H1 (cell line): ENCODE data around the gene OTUD5. TPM values are rescaled to one million over a fixed set of nuclear protein-coding genes. Genes with fewer than 3 reads are reported as not detected.

Experiments used
- CTCF ChIA-PET: fragments of 300-600 bp; sonication (Branson Sonifier 250); formaldehyde crosslinking; loops from one replicate; lab custom pipeline; 2021; ENCODE audit not compliant: partially characterized antibody; lab: Charles Lee
- POLR2A ChIA-PET: fragments of 300-600 bp; sonication (Branson Sonifier 250); formaldehyde crosslinking; loops from one replicate; lab custom pipeline; 2021; ENCODE audit warnings: inconsistent platforms; ENCODE audit not compliant: partially characterized antibody; lab: Charles Lee
- DNase-seq, 2 experiments: peaks; one replicate each; pipeline versions ENCODE4 v3.0.0 to v3.0.0-alpha.2; 2010 to 2022; ENCODE audit warnings: low spot score in 2 of 2, low read depth in 1 of 2, mixed read lengths in 1 of 2
- FAIRE-seq: peaks from 2 replicates; lab custom pipeline; 2011; peaks lifted over from hg19 to GRCh38; lab: Jason Lieb, UNC
- H2AFZ ChIP-seq: 2 replicates; pipeline ENCODE4 v1.8.1; 2012; ENCODE audit warnings: low read length, inconsistent platforms
- H2AK5ac ChIP-seq: 2 replicates; pipeline ENCODE4 v1.6.1; 2013; ENCODE audit warnings: low read depth, low read length
- H2BK120ac ChIP-seq: replicated peaks from 2 replicates; pipeline ENCODE3; 2013; ENCODE audit warnings: low read depth, low read length, inconsistent platforms
- H2BK12ac ChIP-seq: 2 replicates; pipeline ENCODE4 v1.6.1; 2013; ENCODE audit warnings: low read depth, low read length
- H2BK15ac ChIP-seq: 2 replicates; pipeline ENCODE4 v1.6.1; 2013; ENCODE audit warnings: low read length
- H2BK20ac ChIP-seq: 2 replicates; pipeline ENCODE4 v1.6.1; 2013; ENCODE audit warnings: low read length
- H2BK5ac ChIP-seq: 2 replicates; pipeline ENCODE4 v1.6.1; 2013; ENCODE audit warnings: low read depth, low read length
- H3K14ac ChIP-seq: 2 replicates; pipeline ENCODE4 v1.6.1; 2013; ENCODE audit warnings: inconsistent platforms; ENCODE audit not compliant: insufficient read length
- H3K18ac ChIP-seq: 2 replicates; pipeline ENCODE4 v1.6.1; 2013; ENCODE audit warnings: low read length; ENCODE audit errors: extremely low read depth
- H3K23ac ChIP-seq: 2 replicates; pipeline ENCODE4 v1.6.1; 2013; ENCODE audit warnings: inconsistent platforms; ENCODE audit not compliant: insufficient read length
- H3K23me2 ChIP-seq: 2 replicates; pipeline ENCODE4 v1.6.1; 2013; ENCODE audit warnings: low read depth, low read length
- H3K27ac ChIP-seq: 2 replicates; pipeline ENCODE4 v1.6.1; 2011; ENCODE audit warnings: low read depth, low read length, inconsistent platforms
- H3K27me3 ChIP-seq, 4 experiments: replicated peaks in 1 of 4; 1 replicate in 1 of 4; 2 replicates in 3 of 4; pipeline versions ENCODE4 v1.6.1 to v1.8.1; 2011 to 2013; ENCODE audit warnings: low read length in 3 of 4, mild to moderate bottlenecking in 3 of 4, inconsistent platforms in 2 of 4, mixed read lengths in 2 of 4, moderate library complexity in 1 of 4; ENCODE audit not compliant: control insufficient read depth in 3 of 4, insufficient read depth in 3 of 4; ENCODE audit errors: extremely low read depth in 1 of 4
- H3K36me3 ChIP-seq, 4 experiments: 2 replicates each; pipeline versions ENCODE4 v1.6.1 to v1.8.1; 2011 to 2013; ENCODE audit warnings: mild to moderate bottlenecking in 4 of 4, low read length in 3 of 4, moderate library complexity in 2 of 4, control low read depth in 1 of 4, inconsistent platforms in 1 of 4; ENCODE audit not compliant: insufficient read depth in 4 of 4, control insufficient read depth in 2 of 4
- H3K4ac ChIP-seq: replicated peaks from 2 replicates; pipeline ENCODE3; 2013; ENCODE audit warnings: low read length, low read depth, mixed read lengths, inconsistent platforms; ENCODE audit not compliant: insufficient read length
- H3K4me1 ChIP-seq, 4 experiments: replicated peaks in 1 of 4; 1 replicate in 1 of 4; 2 replicates in 3 of 4; pipeline versions ENCODE4 v1.6.1 to v1.8.1; 2011 to 2013; ENCODE audit warnings: low read length in 3 of 4, inconsistent platforms in 2 of 4, mixed read lengths in 1 of 4; ENCODE audit not compliant: insufficient read depth in 4 of 4, control insufficient read depth in 3 of 4
- H3K4me2 ChIP-seq, 2 experiments: 2 replicates each; pipeline versions ENCODE4 v1.6.1 to v1.8.1; 2011 to 2013; ENCODE audit warnings: low read depth in 2 of 2, low read length in 2 of 2, control low read depth in 1 of 2, inconsistent platforms in 1 of 2, mild to moderate bottlenecking in 1 of 2; ENCODE audit not compliant: insufficient read depth in 1 of 2
- H3K4me3 ChIP-seq, 4 experiments: fragments of 200-600, 300-600 bp in 1 of 4; sonication (generic), shearing (Covaris generic), sonication (Bioruptor Twin) in 1 of 4; 2 replicates each; pipeline versions ENCODE4 v1.5.1 to v1.8.1; 2011 to 2016; ENCODE audit warnings: low read length in 4 of 4, low read depth in 3 of 4, control low read depth in 2 of 4, inconsistent platforms in 2 of 4, mild to moderate bottlenecking in 2 of 4, mixed read lengths in 1 of 4, moderate library complexity in 1 of 4; ENCODE audit not compliant: insufficient read depth in 2 of 4; ENCODE audit errors: extremely low read depth in 1 of 4
- H3K56ac ChIP-seq: replicated peaks from 2 replicates; pipeline ENCODE3; 2013; ENCODE audit warnings: low read depth, mild to moderate bottlenecking, mixed read lengths, low read length, inconsistent platforms; ENCODE audit not compliant: insufficient read length
- H3K79me1 ChIP-seq: 2 replicates; pipeline ENCODE4 v1.6.1; 2013; ENCODE audit warnings: low read depth, low read length, control low read depth
- H3K79me2 ChIP-seq, 2 experiments: 2 replicates each; pipeline versions ENCODE4 v1.6.1 to v1.8.1; 2012 to 2013; ENCODE audit warnings: low read length in 2 of 2, mild to moderate bottlenecking in 2 of 2, inconsistent platforms in 1 of 2; ENCODE audit not compliant: insufficient read depth in 2 of 2, control insufficient read depth in 1 of 2
- H3K9ac ChIP-seq, 4 experiments: replicated peaks in 1 of 4; 1 replicate in 1 of 4; 2 replicates in 3 of 4; pipeline versions ENCODE4 v1.6.1 to v1.8.1; 2011 to 2013; ENCODE audit warnings: low read depth in 3 of 4, low read length in 3 of 4, control low read depth in 2 of 4, mild to moderate bottlenecking in 2 of 4, moderate library complexity in 2 of 4, inconsistent platforms in 1 of 4; ENCODE audit errors: extremely low read depth in 1 of 4
- H3K9me3 ChIP-seq, 2 experiments: 2 replicates each; pipeline versions ENCODE4 v1.6.1 to v1.8.1; 2012 to 2013; ENCODE audit warnings: mild to moderate bottlenecking in 2 of 2, moderate library complexity in 2 of 2, control low read depth in 1 of 2, inconsistent platforms in 1 of 2, low read depth in 1 of 2, low read length in 1 of 2, mixed read lengths in 1 of 2; ENCODE audit not compliant: insufficient read depth in 2 of 2
- H4K20me1 ChIP-seq, 2 experiments: replicated peaks in 1 of 2; 2 replicates each; pipeline versions ENCODE3 to v1.8.1; 2011 to 2013; ENCODE audit warnings: inconsistent platforms in 2 of 2, low read length in 2 of 2, mild to moderate bottlenecking in 1 of 2; ENCODE audit not compliant: insufficient read depth in 2 of 2, control insufficient read depth in 1 of 2
- H4K5ac ChIP-seq: 2 replicates; pipeline ENCODE4 v1.6.1; 2013; ENCODE audit warnings: low read length, low read depth, mixed read lengths, inconsistent platforms; ENCODE audit not compliant: insufficient read length
- H4K8ac ChIP-seq: 2 replicates; pipeline ENCODE4 v1.8.0; 2013; ENCODE audit warnings: mild to moderate bottlenecking, moderate library complexity, low read length, inconsistent platforms; ENCODE audit not compliant: insufficient read depth; ENCODE audit errors: extremely low read depth
- H4K91ac ChIP-seq: replicated peaks from 2 replicates; pipeline ENCODE3; 2013; ENCODE audit warnings: low read length, mixed read lengths, inconsistent platforms; ENCODE audit not compliant: insufficient read length
- BCL11A ChIP-seq, 2 experiments: IDR thresholded peaks; one replicate each; pipeline ENCODE4 v1.6.1; 2011; ENCODE audit warnings: low read depth in 2 of 2, low read length in 2 of 2, mild to moderate bottlenecking in 2 of 2
- JUN ChIP-seq: IDR thresholded peaks from 2 replicates; pipeline ENCODE4 v1.6.1; 2011; ENCODE audit warnings: low read depth, mild to moderate bottlenecking, improper control_type of control experiment, low read length
- POU5F1 ChIP-seq: IDR thresholded peaks from 2 replicates; pipeline ENCODE4 v1.6.1; 2011; ENCODE audit warnings: low read depth, mild to moderate bottlenecking, low read length, moderate library complexity
- SAP30 ChIP-seq: fragments of 300-600 bp; sonication (generic); IDR thresholded peaks from 2 replicates; pipeline ENCODE4 v1.7.1; 2012; ENCODE audit warnings: low read length, moderate library complexity, mild to moderate bottlenecking, inconsistent platforms; ENCODE audit not compliant: insufficient read depth, insufficient replicate concordance
- YY1 ChIP-seq: IDR thresholded peaks from 2 replicates; pipeline ENCODE4 v1.6.1; 2011; ENCODE audit warnings: low read depth, mild to moderate bottlenecking, low read length
- WGBS, 2 experiments: shearing (Covaris generic) in 1 of 2; methylation state at CpG; one replicate each; pipeline versions ENCODE4 v1.1.6 to v1.1.7; 2013 to 2015; ENCODE audit warnings: low lambda C conversion rate in 2 of 2, mixed read lengths in 2 of 2, inconsistent platforms in 1 of 2, low coverage in 1 of 2, missing lambda C conversion rate in 1 of 2; ENCODE audit not compliant: insufficient replicate concordance in 2 of 2, insufficient coverage in 1 of 2, insufficient read length in 1 of 2; ENCODE audit errors: extremely low coverage in 1 of 2, missing lambda C conversion rate in 1 of 2; 5-methylcytosine and 5-hydroxymethylcytosine counted together
- polyA plus RNA-seq, 7 experiments: library from polyadenylated mRNA; depleted of rRNA in 3 of 7; stranded (reverse) in 5 of 7; unstranded in 2 of 7; fragments of >200 nt in 5 of 7; fragments of 200-250 nt in 2 of 7; gene quantifications; 1 replicate in 5 of 7; 2 replicates in 1 of 7; 4 replicates in 1 of 7; pipeline versions ENCODE4 v1.2.1 to v1.2.3, GENCODE V29; 2011 to 2013; ENCODE audit warnings: missing spikeins in 2 of 7, mixed read lengths in 2 of 7
- total RNA-seq: library from RNA; stranded (reverse); fragmentation: NEBNext Ultra II Directional; extraction: Animal tissue kit (Norgen Biotek cat#: 25700); gene quantifications from 2 replicates; pipeline ENCODE4 v1.2.1, GENCODE V29; 2021

The OTUD5 gene
- total and polyA plus RNA-seq, 2 of the 8 experiments (the other 6 are each of a cell fraction or from before 2014, with no cell fraction given) = 46.3 to 53.5 TPM

DNA sequence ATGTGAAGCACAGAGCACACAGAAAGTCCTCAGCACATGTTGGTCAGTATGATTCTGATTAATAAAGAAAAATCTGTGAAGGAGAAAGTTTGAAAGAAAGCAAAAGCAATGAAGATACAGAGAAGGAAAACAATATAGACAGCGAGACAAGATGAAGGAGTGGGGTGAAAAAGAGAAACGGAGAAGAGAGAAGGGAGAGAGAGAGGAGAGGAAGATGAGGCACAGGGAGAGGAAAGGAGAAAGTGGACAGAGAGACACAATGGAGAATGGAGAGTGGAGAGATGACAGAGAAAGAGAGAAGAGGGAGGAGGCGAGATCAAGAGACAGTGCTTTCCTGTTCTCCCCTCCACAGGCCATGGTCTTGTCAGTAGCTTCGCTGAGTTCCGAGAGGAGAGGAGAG, 18.1 kb upstream of the OTUD5 start:
- Histone ChIP-seq H3K4me2 (no peak overlapping the region), H2AFZ (no peak overlapping the region), H4K5ac (no peak overlapping the region), H3K23ac (no peak overlapping the region), H3K79me1 (no peaks in the 10 kb centered on the region), H3K56ac (no peak overlapping the region), H3K9me3 (no peaks in the 10 kb centered on the region), H3K36me3 (peaks cover 2 to 35% (median 19%) of the 10 kb centered on the region in 4 experiments; a peak in 5 of 8 replicates), H2BK5ac (no peak overlapping the region), H3K27me3 (no peaks in the 10 kb centered on the region)
- CTCF ChIA-PET = interaction anchor here (1.1 kb wide), 1 partner anchor 23 kb away, joined by 3 read pairs; no protein-coding TSS in a partner anchor
- no peak for DNase-seq
- no peak for TF ChIP-seq JUN
- no peak for TF ChIP-seq BCL11A (IDR thresholded peaks at IDR 0.05; ENCODE audit: low read depth in 2 of 2, low read length in 2 of 2)
- no peak for TF ChIP-seq POU5F1
- TF ChIP-seq YY1 = no peak
- no peak for TF ChIP-seq SAP30
- TF ChIP-seq, all 59 proteins: peak for 0
- Histone ChIP-seq H2BK20ac (no peak overlapping the region), H3K4ac (no peak overlapping the region), H2BK12ac (no peak overlapping the region), H2BK15ac (no peak overlapping the region), H4K91ac (no peak overlapping the region), H2AK5ac (no peak overlapping the region), H2BK120ac (no peak overlapping the region), H3K18ac (no peak overlapping the region), H3K23me2 (peaks cover 4% of the 10 kb centered on the region; the same call in 1 of the 2 replicates), H3K27ac (no peak overlapping the region), H3K4me1 (0 out of 7 replicates have a peak, but pooled peaks cover 0 to 3% (median 0%) of the 10 kb centered on the region in 4 experiments), H4K8ac (no peak overlapping the region), H3K14ac (no peak overlapping the region), H3K9ac (no peak overlapping the region), H4K20me1 (peaks cover 2 to 4% of the 10 kb centered on the region in 2 experiments), H3K79me2 (no peaks in the 10 kb centered on the region), H3K4me3 (no peak overlapping the region)
- no peak for FAIRE-seq
- WGBS, 2 experiments = 93 to 100% methylated on average over 2 to 5 of the region's 5 CpGs
- POLR2A ChIA-PET = interaction anchor here (0.9 to 9.0 kb wide), 6 partner anchors 12 to 131 kb away, joined by 3 to 70 read pairs (median 4); partner anchors contain the start of gene OTUD5
